Measurements from ENCODE around the gene DIRAS2. TPM values are rescaled to one million over a fixed set of nuclear protein-coding genes. Genes with fewer than 3 reads are reported as not detected.
A peak's percentile ranks its signal among the peaks of the same experiment; 100 is the strongest.

DIRAS2 gene
- total and polyA plus RNA-seq, 4 donors: 18.5 to 50.8 (median 46.0) TPM

DNA sequence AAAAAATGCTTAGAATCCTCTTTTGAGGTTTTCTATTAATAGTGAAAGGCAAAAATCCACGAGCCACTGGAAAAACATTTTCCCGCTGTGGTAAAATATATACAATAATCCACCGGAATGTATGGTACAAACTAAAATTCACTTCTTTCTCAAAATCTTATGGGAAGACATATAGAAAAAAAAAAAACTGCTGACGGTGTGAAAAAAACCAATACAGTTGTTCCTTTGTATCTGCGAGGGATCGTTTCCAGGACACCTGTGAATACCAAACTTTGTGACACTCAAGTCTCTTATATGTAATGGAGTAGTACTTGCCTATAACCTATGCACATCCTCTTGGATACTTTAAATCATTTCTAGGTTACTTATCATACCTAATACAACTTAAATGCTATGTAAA lies 13.3 kb downstream of the DIRAS2 start:
- Histone ChIP-seq H3K27me3 (ENCODE audit: control insufficient read depth, insufficient read depth, low read length) (no peaks in the 10 kb centered on the region), H3K4me3 (ENCODE audit: low read depth, low read length) (no peak overlapping the region), H3K27ac (ENCODE audit: low read depth, low read length) (no peak overlapping the region), H3K4me1 (ENCODE audit: control insufficient read depth, insufficient read depth, low read length) (no peaks in the 10 kb centered on the region), H3K36me3 (ENCODE audit: control insufficient read depth, insufficient read depth, low read length) (no peaks in the 10 kb centered on the region), H3K9me3 (ENCODE audit: control insufficient read depth, insufficient read depth, low read length) (no peaks in the 10 kb centered on the region)
- DNase-seq (ENCODE audit: low read depth in 4 of 6, low spot score in 6 of 6): no peak
- WGBS (ENCODE audit: insufficient coverage): no CpG with 5 or more reads among the region's 6 CpGs

- Histone ChIP-seq H3K4me3 (ENCODE audit: low read depth, low read length) (no peak overlapping the region), H3K9me3 (ENCODE audit: control insufficient read depth, insufficient read depth, low read length) (no peaks in the 10 kb centered on the region), H3K27me3 (ENCODE audit: control insufficient read depth, insufficient read depth, low read length) (no peaks in the 10 kb centered on the region), H3K36me3 (ENCODE audit: control insufficient read depth, insufficient read depth, low read length) (peaks cover 12% of the 10 kb centered on the region), H3K27ac (ENCODE audit: low read depth, low read length) (no peak overlapping the region), H3K4me1 (ENCODE audit: control insufficient read depth, insufficient read depth, low read length) (no peaks in the 10 kb centered on the region)
- DNase-seq (ENCODE audit: low read depth in 4 of 6, low spot score in 6 of 6): peak in 1 of 6 donors; percentile 22
- 88% methylated on average over 3 of the region's 3 CpGs for WGBS (ENCODE audit: insufficient coverage)
These were observed 25.8 kb downstream of the DIRAS2 start for GRCh38 chr9:90616806-90617205.

DNA sequence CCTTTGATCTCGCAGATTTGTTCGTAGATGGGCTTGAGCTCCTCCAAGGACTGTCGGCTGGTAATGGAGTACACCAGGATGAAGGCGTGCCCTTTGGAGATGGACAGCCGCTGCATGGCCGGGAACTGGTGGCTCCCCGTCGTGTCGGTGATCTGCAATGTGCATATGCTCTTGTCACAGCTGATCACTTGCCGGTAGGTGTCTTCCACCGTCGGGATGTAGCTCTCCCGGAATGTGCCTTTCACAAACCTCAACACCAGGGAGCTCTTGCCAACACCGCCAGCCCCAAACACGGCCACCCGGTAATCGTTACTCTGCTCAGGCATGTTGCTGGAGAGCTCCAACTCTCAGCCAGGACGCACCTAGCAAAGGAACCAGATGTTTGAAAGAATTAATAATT lies 29.1 kb downstream of the DIRAS2 start:
- Histone ChIP-seq H3K36me3 (ENCODE audit: control insufficient read depth, insufficient read depth, low read length) (peaks cover 15% of the 10 kb centered on the region), H3K4me1 (ENCODE audit: control insufficient read depth, insufficient read depth, low read length) (peaks cover 4% of the 10 kb centered on the region), H3K4me3 (ENCODE audit: low read depth, low read length) (no peak overlapping the region), H3K27me3 (ENCODE audit: control insufficient read depth, insufficient read depth, low read length) (no peaks in the 10 kb centered on the region), H3K27ac (ENCODE audit: low read depth, low read length) (no peak overlapping the region), H3K9me3 (ENCODE audit: control insufficient read depth, insufficient read depth, low read length) (no peaks in the 10 kb centered on the region)
- WGBS (ENCODE audit: insufficient coverage): 88% methylated on average over 14 of the region's 18 CpGs
- DNase-seq (ENCODE audit: low read depth in 4 of 6, low spot score in 6 of 6): no peak

GRCh38 chr9:90612957-90613356 lies 29.7 kb downstream of the DIRAS2 start:
- peaks cover 4% of the 10 kb centered on the region for H3K4me1 ChIP-seq (ENCODE audit: control insufficient read depth, insufficient read depth, low read length)
- 96% methylated on average over 14 of the region's 14 CpGs for WGBS (ENCODE audit: insufficient coverage)
- H3K4me3 ChIP-seq (ENCODE audit: low read depth, low read length): no peak overlapping the region
- H3K27ac ChIP-seq (ENCODE audit: low read depth, low read length): no peak overlapping the region
- H3K9me3 ChIP-seq (ENCODE audit: control insufficient read depth, insufficient read depth, low read length): no peaks in the 10 kb centered on the region
- DNase-seq (ENCODE audit: low read depth in 4 of 6, low spot score in 6 of 6): no peak
- H3K27me3 ChIP-seq (ENCODE audit: control insufficient read depth, insufficient read depth, low read length): no peaks in the 10 kb centered on the region
- peaks cover 15% of the 10 kb centered on the region for H3K36me3 ChIP-seq (ENCODE audit: control insufficient read depth, insufficient read depth, low read length)

DNA sequence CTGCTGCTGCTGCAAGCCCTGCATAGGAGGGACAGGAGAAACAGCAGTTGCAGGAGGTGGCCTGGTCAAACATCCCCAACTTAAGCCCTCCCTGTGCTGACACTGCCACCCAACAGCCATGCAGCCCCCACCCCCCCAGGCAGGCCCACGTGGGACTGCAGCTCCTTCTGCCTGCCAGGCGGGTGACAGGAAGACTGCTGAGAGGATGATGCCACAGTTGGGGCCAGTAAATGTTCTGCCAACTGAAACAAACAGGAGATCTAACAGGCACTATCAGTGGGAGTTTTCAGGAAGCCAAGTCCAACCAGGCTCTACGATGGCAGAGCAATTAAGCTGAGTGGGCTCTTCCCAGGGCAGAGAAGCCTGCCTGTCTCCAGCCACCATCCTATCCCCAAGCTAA lies 31.1 kb downstream of the DIRAS2 start:
- DNase-seq (ENCODE audit: low read depth in 4 of 6, low spot score in 6 of 6): peak in 2 of 6 donors; percentile 1 to 27
- Histone ChIP-seq H3K36me3 (ENCODE audit: control insufficient read depth, insufficient read depth, low read length) (peaks cover 15% of the 10 kb centered on the region), H3K9me3 (ENCODE audit: control insufficient read depth, insufficient read depth, low read length) (no peaks in the 10 kb centered on the region), H3K27ac (ENCODE audit: low read depth, low read length) (no peak overlapping the region), H3K4me1 (ENCODE audit: control insufficient read depth, insufficient read depth, low read length) (peaks cover 4% of the 10 kb centered on the region), H3K27me3 (ENCODE audit: control insufficient read depth, insufficient read depth, low read length) (no peaks in the 10 kb centered on the region), H3K4me3 (ENCODE audit: low read depth, low read length) (no peak overlapping the region)
- WGBS (ENCODE audit: insufficient coverage): 68% methylated on average over 2 of the region's 3 CpGs

DNA sequence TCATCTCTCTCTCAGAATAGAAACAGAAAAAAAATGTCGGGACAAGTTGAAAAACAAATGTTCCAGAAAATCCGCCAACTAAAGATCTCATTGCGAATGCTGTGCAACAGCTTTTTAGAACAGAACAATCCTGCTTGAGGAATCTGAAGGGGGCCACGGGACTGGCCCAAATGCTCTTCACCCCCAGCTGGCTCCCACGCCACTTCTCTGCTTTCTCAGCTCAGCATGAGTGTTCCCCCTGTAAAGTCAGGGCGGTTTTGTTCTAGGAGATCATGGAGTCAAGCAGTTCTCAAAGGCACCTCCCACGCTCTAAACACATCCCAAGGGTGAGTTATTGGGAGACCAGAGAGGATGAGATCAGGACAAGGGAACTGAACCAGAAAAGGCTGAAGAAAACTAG lies 31.5 kb downstream of the DIRAS2 start:
- Histone ChIP-seq H3K36me3 (ENCODE audit: control insufficient read depth, insufficient read depth, low read length) (peaks cover 15% of the 10 kb centered on the region), H3K27me3 (ENCODE audit: control insufficient read depth, insufficient read depth, low read length) (no peaks in the 10 kb centered on the region), H3K27ac (ENCODE audit: low read depth, low read length) (no peak overlapping the region), H3K9me3 (ENCODE audit: control insufficient read depth, insufficient read depth, low read length) (no peaks in the 10 kb centered on the region), H3K4me1 (ENCODE audit: control insufficient read depth, insufficient read depth, low read length) (peaks cover 4% of the 10 kb centered on the region), H3K4me3 (ENCODE audit: low read depth, low read length) (no peak overlapping the region)
- WGBS (ENCODE audit: insufficient coverage): 84% methylated on average over 5 of the region's 7 CpGs
- DNase-seq (ENCODE audit: low read depth in 4 of 6, low spot score in 6 of 6): no peak

DNA sequence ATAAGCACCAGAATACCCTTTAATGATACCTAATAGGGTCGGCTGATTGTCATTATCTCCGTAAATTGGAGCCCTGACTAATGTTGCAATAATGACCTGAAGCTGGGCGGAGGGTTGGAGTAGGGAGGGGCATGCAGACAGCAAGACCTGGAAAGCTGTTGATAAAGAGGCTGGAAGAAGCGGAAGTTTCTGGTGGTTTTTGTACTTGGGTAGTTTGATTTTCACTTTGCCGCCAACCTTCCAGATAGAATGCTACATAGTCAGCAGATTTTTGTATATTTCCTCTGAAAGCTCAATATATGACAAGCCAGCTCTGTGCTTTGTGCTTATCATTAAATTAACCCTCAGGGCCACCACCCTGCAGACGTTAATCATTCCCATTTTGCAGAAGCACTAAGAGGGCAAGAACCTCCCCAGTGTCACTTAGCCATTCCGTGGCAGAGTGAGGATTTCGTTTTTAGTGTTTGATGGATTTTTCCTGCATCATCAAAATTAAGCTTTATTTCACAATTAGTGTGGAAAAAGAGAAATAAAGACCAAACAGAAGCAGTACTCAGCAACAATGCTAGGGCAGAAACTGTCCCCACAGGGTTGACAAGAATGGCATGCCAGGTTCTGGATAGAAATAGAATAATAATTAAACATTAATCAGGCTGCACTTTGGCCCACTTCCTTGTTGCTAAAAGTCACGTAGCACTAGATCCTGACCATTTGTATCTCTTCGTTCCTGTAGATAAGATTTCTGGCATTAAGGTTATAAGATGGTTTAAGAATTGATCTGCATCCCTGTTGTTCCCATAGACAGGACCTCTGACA lies 34.7 kb downstream of the DIRAS2 start:
- WGBS (ENCODE audit: insufficient coverage): 58% methylated on average over 4 of the region's 10 CpGs
- Histone ChIP-seq H3K4me1 (ENCODE audit: control insufficient read depth, insufficient read depth, low read length) (peaks cover 4% of the 10 kb centered on the region), H3K4me3 (ENCODE audit: low read depth, low read length) (no peak overlapping the region), H3K27me3 (ENCODE audit: control insufficient read depth, insufficient read depth, low read length) (no peaks in the 10 kb centered on the region), H3K27ac (ENCODE audit: low read depth, low read length) (no peak overlapping the region), H3K36me3 (ENCODE audit: control insufficient read depth, insufficient read depth, low read length) (peaks cover 7% of the 10 kb centered on the region), H3K9me3 (ENCODE audit: control insufficient read depth, insufficient read depth, low read length) (no peaks in the 10 kb centered on the region)
- DNase-seq (ENCODE audit: low read depth in 4 of 6, low spot score in 6 of 6): peak in 1 of 6 donors; percentile 30

DNA sequence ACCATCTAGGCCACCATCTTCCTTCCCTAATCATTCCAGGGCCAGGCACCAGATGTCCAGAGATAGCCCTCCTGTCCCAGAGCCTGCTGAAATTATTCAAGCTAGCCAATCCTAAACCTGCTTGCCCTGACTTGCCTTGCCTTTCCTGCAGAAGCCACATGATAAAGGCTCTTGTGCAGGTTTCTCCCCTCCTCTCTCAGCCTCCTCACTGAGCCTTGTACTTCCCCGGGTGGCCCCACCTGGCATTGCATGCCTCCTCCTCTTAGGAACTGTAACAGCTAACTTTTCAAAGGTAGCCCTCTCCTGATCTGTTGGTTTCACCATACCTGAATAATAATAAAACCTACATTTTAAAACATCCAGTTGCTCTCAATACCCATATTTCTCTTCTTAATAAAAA lies 42.6 kb downstream of the DIRAS2 start:
- H3K9me3 ChIP-seq (ENCODE audit: control insufficient read depth, insufficient read depth, low read length): no peaks in the 10 kb centered on the region
- H3K27ac ChIP-seq (ENCODE audit: low read depth, low read length): no peak overlapping the region
- DNase-seq (ENCODE audit: low read depth in 4 of 6, low spot score in 6 of 6): no peak
- WGBS (ENCODE audit: insufficient coverage): 91% methylated on average over 1 of the region's 1 CpG
- H3K36me3 ChIP-seq (ENCODE audit: control insufficient read depth, insufficient read depth, low read length): no peaks in the 10 kb centered on the region
- no peaks in the 10 kb centered on the region for H3K27me3 ChIP-seq (ENCODE audit: control insufficient read depth, insufficient read depth, low read length)
- no peak overlapping the region for H3K4me3 ChIP-seq (ENCODE audit: low read depth, low read length)
- no peaks in the 10 kb centered on the region for H3K4me1 ChIP-seq (ENCODE audit: control insufficient read depth, insufficient read depth, low read length)

DNA sequence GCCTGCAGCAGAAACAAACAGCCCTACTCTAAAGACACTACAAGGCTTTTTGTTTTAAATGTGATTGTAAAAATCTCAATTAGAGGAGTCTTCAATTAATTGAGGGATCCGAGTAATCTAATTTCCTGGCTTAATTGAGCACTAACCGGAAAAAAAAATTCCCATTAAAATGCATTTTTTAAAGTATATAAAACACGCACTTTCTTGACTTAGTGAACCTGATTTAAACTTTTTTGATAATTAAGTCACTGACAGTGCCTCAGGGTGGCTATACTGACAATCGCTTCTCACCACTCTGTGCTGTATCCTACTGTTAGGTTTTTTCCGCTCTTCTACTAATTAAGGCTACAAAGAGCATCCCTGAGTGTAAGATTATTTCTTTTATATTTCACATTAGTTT lies 44.4 kb downstream of the DIRAS2 start:
- no peak overlapping the region for H3K27ac ChIP-seq (ENCODE audit: low read depth, low read length)
- DNase-seq (ENCODE audit: low read depth in 4 of 6, low spot score in 6 of 6): peak in 1 of 6 donors; percentile 71
- H3K9me3 ChIP-seq (ENCODE audit: control insufficient read depth, insufficient read depth, low read length): no peaks in the 10 kb centered on the region
- no peak overlapping the region for H3K4me3 ChIP-seq (ENCODE audit: low read depth, low read length)
- H3K27me3 ChIP-seq (ENCODE audit: control insufficient read depth, insufficient read depth, low read length): no peaks in the 10 kb centered on the region
- H3K36me3 ChIP-seq (ENCODE audit: control insufficient read depth, insufficient read depth, low read length): no peaks in the 10 kb centered on the region
- whole genome bisulfite sequencing (ENCODE audit: insufficient coverage): no CpG with 5 or more reads among the region's 5 CpGs
- H3K4me1 ChIP-seq (ENCODE audit: control insufficient read depth, insufficient read depth, low read length): no peaks in the 10 kb centered on the region

GRCh38 chr9:90593646-90594045 lies 49.0 kb downstream of the DIRAS2 start:
- no peaks in the 10 kb centered on the region for H3K36me3 ChIP-seq (ENCODE audit: control insufficient read depth, insufficient read depth, low read length)
- no peak overlapping the region for H3K4me3 ChIP-seq (ENCODE audit: low read depth, low read length)
- H3K27ac ChIP-seq (ENCODE audit: low read depth, low read length): no peak overlapping the region
- 33% methylated on average over 1 of the region's 2 CpGs for WGBS (ENCODE audit: insufficient coverage)
- H3K9me3 ChIP-seq (ENCODE audit: control insufficient read depth, insufficient read depth, low read length): no peaks in the 10 kb centered on the region
- no peaks in the 10 kb centered on the region for H3K27me3 ChIP-seq (ENCODE audit: control insufficient read depth, insufficient read depth, low read length)
- DNase-seq (ENCODE audit: low read depth in 4 of 6, low spot score in 6 of 6): no peak
- H3K4me1 ChIP-seq (ENCODE audit: control insufficient read depth, insufficient read depth, low read length): no peaks in the 10 kb centered on the region
